NB4 (cell line): ENCODE data around the gene TGFBR3L.

ENCODE experiments used
- CTCF ChIP-seq: IDR thresholded peaks from one replicate; pipeline ENCODE4 v1.5.1; 2012; ENCODE audit warnings: low read depth, low read length
- POLR2A ChIP-seq: IDR thresholded peaks from 2 replicates; pipeline ENCODE4 v1.6.1; 2011; ENCODE audit warnings: mild to moderate bottlenecking; ENCODE audit not compliant: insufficient read length; ENCODE audit errors: extremely low read depth

- TF ChIP-seq CTCF = no peak
- TF ChIP-seq POLR2A = no peak
Measured at GRCh38 chr19:7868326-7868670, 46.3 kb upstream of the TGFBR3L start.
